ENCODE measurements around the gene OPN4.

The OPN4 gene

GRCh38 chr10:86715836-86716235 is 61.5 kb downstream of the OPN4 start:
- DNase-seq (ENCODE audit: extremely low read depth in 1 of 2, low read depth in 1 of 2): no peak

All from activated CD8-positive, alpha-beta memory T cell treated with anti-CD3 and anti-CD28 coated beads for 1 hour (primary cell).